Measurements from ENCODE around the gene BCL2A1.
"Not testable (repeated sequence)": the region's sequence is repeated elsewhere in the genome, so short reads cannot be mapped to it uniquely, and the experiment has no call there.

The BCL2A1 gene

DNA sequence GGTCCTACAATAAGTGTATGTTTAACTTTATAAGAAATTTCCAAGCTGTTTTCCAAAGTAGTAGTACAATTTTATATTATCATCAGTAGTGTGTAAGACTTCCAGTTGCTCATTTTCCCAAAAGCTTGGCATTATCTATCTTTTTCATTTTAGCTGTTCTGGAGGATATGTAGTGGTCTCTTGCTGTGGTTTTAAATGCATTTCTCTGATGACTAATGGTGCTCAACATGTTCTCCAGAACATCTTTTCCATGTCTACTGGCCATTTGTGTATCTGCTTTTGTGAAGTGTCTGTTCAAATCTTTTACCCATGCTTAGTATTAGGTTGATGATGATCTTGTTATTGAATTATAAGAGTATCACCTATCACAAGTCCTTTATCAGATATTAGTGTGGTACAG, 13.3 kb downstream of the BCL2A1 start:
- peak; percentile 11 for DNase-seq

DNA sequence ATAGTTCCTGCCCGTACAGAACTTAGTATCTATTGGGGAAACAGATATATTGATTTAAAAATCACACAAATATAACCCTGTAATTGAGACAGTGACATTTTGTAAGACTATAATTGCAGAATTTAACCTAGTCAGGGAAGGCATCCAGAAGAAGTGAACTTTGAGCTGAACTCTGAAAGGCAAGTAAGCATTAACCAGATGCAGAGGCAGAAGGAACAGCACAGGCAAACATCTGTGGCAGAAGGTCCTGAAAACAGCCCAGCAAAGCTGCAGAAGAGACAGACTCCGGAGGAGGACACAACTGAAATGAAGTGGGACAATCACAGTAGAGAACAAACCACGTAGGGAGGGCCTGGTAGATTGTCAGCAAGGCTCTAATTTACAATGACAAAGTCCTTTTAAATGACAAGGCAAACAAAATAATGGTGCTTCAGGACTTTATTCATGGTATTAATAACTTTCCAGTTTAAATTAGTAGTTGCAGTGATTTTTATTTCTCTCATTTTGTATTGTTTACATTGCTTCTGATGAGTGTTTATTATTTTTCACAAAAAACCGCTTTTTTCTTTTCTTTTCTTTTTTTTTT, 14.5 kb downstream of the BCL2A1 start:
- no peak for DNase-seq

DNA sequence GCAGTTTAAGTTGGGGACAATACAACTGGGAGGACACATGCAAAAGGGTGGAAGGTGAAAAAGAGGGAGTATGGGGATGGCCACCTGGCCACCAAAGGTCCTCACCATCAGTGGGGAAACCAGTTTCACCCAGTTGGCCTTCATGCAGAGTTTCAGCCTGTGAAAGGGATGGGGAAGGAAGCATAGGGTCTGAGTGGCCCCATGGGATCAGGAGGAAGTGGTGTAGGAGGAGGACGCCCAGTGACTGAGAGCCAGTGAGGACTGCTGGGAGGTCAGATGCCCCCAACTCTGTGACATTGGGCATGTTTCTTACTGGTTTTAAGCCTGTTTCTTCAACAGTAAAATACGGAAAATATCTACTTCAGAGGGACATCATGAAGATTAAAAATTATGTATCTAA, 16.3 kb downstream of the BCL2A1 start:
- no peak for DNase-seq

DNA sequence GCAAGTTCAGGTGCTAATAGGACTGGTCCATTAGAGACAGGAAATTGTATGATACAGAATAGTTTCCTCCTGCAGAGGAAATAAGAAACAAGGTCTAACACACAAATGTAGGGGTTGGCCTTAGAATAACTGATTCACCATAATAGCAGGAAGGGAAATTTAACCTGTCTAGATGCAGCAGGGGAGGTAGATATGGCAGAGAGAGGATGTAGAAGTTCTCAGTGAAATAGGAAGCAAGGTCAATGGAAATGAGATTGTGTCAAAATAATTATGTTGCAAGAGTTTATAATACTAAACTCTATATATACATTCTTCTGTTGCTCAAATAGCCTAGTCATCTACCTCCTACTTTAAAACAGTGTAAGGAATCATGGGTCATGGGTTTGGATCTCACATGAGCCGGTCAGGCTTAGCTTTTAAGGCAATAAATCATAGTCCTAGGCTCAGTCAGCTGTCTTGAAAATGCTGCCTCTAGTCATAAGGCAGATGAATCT, 17.0 kb downstream of the BCL2A1 start:
- DNase-seq = no peak

DNA sequence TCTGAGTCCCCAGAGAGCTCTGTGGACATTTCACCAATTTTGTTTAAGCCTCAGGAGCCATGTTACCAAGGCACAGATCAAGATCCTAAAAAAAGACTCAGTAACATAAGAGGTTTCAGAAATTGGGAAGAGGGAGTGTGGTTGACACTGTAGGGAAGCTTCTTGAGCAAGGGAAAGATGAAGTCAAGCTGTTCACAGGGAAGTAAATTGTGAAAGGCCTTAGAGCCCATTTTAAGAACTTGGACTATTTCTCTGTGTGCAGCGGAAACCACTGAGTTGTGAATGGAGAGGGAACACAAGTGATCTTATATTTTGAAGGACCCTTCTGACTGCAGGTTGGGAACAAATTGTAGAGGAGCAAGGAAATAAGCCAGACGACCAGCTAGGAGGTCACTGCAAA, 18.7 kb downstream of the BCL2A1 start:
- no peak for DNase-seq

DNA sequence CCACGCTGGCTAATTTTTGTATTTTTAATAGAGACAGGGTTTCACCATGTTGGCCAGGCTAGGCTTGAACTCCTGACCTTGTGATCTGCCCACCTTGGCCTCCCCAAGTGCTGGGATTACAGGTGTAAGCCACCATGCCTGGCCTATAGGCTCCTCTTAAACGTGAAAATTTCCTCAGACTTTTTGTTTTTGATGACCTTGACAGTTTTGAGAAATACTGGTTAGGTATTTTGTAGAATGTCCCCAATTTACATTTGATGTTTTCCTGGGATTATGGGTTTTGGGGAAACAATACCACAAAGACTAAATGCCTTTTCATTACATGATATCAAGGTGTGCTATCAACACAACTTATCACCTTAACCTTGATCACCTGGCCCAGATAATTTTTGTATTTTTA, 20.7 kb downstream of the BCL2A1 start:
- DNase-seq = no peak

DNA sequence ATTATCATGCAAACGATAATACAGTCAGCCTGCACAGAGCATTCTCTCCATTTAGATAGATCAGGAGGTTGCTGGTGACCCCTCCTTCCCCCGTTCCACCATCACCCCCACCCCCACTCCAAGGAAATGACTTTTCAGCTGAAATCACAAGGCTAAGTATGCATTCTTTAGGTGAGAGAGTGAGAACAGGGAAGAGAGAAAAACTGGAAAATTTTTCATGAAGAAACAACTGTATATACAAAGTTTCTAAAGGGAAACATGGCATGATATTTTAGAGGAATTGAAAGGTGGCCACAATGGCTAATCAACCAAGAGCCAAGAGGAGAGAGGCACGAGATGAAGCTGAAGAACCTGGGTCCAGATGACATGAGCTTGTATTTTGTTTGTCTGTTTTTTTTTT, 22.2 kb downstream of the BCL2A1 start:
- no peak for DNase-seq

DNA sequence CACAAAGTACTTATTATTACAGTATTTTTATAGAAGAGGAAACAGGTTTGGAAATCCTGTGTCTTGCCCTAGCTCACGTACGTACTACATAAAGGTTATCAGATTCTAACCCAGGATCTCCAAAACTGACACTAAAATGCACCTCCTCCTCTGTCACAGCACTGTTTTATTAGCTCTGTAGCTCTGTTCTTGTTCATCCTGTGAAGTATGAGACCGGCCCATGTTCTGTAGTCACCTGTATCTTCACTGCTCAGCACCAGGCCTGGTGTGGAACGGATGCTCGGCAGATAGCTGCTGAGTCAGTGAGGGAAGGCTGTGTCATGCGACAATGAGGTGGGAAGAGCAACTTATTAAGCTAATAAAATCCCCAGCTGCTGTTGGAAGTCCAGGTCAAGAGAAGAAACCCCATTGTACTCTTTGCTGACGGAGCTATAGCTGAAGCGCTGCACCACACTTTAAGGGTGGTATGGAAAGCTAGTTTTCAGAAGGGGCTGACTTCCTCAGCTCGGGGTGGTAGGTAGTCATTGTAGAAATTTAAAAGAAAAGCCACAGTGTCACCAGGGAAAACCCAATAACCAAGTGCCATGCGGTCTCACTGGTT, 22.8 kb downstream of the BCL2A1 start:
- no peak for DNase-seq

DNA sequence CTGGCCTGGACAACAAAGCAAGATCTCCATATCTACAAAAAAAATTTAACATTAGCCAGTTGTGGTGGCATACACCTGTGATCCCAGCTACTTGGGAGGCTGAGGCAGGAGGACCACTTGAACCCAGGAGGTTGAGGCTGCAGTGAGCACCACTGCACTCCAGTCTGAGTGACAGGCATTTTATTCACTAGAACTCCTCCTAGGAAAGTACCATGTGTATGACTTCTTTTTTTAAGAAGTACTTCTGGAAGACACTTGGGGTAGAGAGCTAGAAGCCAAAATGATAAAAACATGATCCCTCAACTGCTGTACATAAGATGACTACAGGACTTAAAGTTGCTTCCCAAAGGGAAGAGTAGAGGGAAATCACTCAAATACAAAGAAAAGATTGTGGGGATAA, 24.0 kb downstream of the BCL2A1 start:
- DNase-seq = no peak

DNA sequence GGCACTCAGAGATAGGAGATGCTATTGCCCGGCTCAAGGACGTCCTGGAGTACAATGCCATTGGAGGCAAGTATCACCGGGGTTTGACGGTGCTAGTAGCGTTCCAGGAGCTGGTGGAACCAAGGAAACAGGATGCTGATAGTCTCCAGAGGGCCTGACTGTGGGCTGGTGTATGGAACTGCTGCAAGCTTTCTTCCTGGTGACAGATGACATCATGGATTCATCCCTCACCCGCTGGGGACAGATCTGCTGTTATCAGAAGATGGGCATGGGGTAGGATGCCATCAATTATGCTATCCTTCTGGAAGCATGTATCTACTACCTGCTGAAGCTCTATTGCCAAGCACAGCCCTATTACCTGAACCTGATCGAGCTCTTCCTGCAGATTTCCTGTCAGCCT, 26.4 kb downstream of the BCL2A1 start:
- no peak for DNase-seq

DNA sequence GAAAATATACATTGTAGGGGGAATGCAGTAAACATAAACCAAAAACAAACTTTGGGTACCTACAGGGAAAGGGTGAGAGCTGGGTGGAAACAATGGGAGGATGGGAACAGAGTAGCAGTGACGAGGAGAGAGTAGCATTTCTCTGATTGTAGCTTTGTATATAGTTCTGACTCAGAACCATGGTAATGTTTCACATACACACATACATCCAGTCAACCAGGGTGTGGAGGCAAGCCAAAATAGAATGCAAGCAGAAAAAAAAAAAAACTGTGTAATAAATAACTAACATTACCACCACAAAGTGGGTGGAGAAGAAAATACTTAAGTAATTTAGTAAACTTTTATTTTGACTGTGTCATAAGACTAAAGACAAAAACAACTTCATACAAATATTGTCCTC, 27.2 kb downstream of the BCL2A1 start:
- DNase-seq = peak; percentile 49

DNA sequence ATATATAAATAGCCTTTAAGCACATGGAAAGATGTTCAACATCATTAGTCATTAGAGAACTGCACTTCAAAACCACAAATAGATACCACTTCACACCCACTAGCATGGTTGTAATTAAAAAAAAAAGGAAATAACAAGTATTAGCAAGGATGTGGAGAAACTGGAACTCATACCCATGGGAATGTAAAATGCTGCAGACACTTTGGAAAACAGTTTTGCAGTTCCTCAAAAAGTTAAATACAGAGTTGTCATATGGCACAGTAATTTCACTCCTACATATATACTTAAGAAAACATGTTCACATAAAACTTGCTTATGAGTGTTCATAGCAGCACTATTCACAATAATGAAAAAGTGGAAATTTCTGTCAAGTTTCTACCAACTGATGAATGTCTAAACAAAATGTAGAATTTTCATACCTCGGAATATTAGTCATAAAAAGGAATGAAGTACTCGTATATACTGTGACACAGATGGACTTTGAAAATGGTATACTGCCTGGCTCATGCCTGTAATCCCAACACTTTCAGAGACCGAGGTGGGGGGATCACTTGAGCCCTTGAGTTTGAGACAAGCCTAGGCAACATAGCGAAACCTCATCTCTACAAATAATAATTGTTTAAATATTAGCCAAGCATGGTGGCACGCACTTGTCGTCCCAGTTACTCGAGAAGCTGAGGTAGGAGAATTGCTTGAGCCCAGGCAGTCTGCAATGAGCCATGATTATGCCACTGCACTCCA, 28.1 kb downstream of the BCL2A1 start:
- peak; percentile 76 for DNase-seq

DNA sequence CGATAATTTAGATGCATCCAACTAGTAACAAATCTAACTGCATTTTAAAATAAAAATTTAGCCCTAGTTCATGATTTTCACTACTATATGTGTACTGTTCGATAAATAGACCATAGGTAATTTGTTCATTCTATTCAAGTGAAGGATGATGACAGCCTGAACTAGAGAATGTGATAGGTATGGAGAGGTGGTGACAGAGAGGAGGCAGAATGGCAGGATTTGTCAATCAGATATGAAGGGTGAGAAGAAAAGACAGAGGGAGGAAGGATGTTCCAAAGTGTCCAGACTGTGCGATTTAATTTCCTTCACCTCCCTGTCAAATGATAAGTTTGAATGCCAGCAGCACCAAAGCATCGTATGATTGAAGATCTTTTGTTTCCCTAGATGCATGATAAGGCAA, 31.6 kb downstream of the BCL2A1 start:
- no peak for DNase-seq

DNA sequence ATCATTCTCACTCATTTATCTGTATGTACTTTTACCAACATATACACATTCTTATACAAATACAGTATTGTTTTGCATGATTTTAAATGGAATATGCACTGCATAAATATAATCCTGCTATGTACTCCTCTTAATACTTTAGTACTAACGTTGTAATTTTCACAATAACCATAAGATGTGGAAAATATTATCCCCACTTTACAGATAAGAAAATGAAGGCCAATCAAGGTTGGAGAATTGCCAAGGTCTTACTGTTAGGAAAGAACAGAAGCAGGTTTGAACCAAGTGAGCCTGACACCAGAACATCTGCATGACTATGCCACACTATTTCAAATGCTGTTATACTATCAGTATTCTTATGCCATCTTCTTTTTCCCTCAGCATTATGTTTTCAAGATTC, 32.9 kb downstream of the BCL2A1 start:
- DNase-seq = no peak

DNA sequence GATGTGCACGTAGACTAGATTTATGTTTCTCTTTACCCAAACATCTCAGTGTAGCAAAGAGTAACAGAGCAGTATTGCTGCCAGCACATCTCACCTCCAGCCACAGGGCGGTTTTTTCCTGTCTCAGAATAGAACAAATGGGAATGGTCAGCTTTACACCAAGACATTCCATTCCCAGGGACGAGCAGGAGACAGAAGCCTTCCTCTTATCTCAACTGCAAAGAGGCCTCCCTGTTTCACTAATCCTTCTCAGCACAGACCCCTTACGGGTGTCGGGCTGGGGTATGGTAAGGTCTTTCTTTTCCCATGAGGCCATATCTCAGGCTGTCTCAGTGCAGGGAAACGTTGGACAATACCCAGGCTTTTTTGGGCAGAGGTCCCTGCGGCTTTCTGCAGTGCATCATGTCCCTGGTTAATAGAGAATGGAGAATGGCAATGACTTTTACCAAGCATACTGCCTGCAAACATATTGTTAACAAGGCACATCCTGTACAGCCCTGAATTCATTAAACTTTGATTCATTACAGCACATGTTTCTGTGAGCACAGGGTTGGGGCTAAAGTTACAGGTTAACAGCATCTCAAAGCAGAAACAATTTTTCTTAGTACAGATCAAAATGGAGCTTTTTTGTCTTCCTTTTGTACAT, 35.3 kb downstream of the BCL2A1 start:
- not testable (repeated sequence) for DNase-seq

DNA sequence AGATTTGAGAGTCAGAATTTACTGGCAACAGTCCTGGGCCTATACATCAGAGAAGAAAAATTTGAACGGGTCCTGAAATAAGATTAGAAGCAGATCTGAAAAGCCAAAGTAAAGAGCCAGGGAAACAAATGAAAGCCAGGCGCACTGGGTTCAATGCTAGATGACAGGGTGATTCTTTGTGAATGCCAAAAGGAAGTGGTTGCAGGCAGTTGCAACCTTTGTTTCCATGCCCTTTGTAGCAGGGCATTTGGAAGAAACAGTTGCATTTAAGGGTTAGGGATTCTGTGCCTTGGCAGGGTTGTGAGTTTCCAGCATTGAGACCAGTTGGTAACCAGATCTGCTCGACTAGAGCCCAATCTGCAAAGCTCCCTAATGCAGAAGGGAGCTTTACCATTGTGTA, 37.8 kb downstream of the BCL2A1 start:
- no peak for DNase-seq

DNA sequence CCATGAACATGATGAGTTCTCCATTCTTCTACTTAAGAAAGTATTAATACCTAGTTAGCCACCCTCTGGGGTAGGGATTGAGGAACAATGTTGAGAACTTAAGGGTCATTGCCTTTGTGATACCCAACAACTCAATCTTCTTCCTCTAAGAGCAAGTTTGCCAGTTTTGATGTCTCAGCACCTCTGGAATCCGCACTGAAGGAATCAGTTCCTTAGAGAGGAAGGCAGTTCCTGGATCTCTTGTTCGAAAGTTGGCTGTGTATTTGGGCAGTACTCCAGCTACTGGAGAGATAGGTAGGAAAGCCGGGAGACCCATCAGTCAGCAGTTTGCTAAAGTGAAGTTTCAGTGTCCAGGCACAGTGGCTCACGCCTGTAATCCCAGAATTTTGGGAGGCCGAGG, 38.5 kb downstream of the BCL2A1 start:
- DNase-seq = no peak

DNA sequence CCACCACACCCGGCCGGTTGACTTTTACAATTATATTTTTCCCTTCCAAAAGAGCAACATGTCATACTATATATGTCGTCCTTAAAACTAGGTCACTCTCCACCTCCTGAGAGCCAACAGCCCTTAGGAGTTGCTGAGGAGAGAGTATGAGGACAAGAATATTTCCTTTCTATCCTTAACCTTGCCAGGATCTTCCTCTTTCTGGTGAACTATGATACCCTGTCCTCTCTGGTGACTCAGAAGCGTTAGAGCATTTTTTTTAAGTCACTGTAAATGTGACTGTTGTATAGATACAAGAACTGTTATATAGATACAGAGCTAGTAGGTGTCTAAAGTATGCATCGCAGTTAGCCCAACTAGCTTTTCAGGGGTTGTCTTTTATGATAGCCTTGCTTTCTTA, 40.5 kb downstream of the BCL2A1 start:
- DNase-seq = no peak

DNA sequence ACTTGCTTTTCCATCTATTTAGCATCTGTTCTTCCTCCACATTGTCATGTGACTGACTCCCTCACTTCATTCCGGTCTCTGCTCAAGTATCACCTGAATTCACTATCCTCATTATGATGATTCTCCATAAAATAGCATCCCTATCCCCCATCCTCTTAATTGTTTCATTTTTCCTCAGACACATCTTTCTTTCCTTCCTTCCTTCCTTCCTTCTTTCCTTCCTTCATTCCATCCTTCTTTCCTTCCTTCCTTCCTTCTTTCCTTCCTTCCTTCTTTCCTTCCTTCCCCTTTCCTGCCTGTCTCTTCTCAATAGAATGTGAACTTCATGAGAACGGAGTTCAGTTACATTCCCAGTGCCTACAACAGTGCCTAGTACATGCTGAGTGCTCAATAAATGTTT, 41.6 kb downstream of the BCL2A1 start:
- no peak for DNase-seq

DNA sequence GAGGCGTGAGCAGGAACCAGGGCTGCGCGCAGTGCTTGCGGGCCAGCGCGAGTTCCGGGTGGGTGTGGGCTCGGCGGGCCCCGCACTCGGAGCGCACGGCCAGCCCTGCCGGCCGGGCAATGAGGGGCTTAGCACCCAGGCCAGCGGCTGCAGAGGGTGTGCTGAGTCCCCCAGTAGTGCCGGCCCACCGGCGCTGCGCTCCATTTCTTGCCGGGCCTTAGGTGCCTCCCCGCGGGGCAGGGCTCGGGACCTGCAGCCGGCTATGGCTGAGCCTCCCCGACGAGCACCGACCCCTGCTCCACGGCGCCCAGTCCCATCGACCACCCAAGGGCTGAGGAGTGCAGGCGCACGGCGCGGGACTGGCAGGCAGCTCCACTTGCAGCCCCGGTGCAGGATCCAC, 44.9 kb downstream of the BCL2A1 start:
- DNase-seq = not testable (repeated sequence)

DNA sequence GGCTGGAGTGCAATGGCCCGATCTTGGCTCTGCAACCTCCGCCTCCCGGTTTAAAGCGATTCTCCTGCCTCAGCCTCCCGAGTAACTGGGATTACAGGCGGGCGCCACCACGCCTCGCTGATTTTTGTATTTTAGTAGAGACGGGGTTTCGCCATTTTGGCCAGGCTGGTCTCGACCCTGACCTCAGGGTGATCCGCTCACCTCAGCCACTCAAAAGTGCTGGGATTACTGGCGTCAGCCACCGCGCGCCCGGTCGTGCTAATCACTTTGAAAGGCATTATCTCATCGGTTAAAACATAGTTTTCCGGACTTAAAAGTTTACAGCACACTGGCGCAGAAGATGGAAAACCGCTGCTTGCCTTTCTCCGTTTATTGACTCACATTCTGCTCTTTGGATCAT, 46.6 kb downstream of the BCL2A1 start:
- no peak for DNase-seq

DNA sequence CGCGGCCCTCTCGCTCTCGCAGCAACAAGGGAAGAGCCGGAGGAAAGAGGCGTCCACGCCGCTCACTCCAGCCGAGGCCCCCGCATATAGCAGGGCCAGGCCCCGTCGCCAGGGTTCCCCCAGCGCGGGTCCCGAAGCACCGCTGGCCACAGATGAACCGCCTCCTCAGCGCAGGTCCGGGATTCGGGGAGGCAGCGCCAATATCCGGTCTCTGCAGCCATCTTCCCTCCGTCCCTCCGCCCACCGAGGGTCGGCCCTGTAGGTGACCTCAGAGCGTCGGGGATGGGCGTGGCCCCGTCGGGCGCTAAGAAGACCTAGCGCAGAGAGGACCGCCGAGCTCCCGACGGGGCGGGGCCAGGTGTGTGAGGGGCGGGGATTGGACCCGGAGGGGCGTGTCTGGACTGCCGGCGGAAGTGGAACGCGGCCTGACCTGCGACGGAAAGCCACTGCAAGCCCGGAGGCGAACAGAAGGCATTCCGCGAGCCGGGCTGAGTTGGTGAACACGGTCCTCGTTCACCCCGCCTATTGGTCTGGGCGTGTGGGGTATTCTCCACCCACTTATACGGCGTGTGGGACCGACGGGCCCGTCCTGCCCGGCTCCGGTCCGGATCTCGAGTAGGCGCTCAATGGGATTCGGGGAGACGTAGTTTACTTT, 47.4 kb downstream of the BCL2A1 start:
- DNase-seq = peak; percentile 95

DNA sequence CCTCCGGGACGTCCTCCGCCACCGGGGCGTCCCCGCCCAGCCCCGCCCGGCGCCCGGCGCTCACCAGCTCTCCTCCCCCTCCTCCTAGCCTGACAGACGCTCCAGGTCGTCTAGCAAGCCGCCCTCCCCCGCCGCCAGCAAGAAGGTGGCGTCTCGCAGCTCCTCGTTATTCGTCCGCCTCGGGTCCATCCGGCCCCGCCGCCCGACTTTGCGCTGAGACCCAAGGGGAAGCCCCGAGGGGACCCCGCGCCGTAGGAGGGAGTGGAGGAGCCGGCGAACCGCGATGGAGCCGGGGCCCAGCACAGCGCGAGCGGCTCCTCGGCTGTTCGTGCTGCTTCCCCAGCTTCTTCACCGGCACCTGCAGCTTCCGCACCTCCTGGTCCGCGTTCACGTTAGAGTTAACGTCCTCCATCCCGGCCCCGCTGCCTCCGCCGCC, 47.9 kb downstream of the BCL2A1 start:
- peak; percentile 52 for DNase-seq
